Measurements from ENCODE around the gene FEN1. TPM values are rescaled to one million over a fixed set of nuclear protein-coding genes. Genes with fewer than 3 reads are reported as not detected.

FEN1 gene
- total and polyA plus RNA-seq, 2 of the 13 experiments (the other 11 are each of a cell fraction or from before 2014, with no cell fraction given), result 12.4 to 102 TPM

- no peak for FAIRE-seq
- Histone ChIP-seq H2AFZ (ENCODE audit: low read length) (no peak overlapping the region), H3K36me3 (replicated peaks in 1 of 2; ENCODE audit: control insufficient read depth in 1 of 2, insufficient read depth in 2 of 2, low read length in 2 of 2) (peaks cover 18 to 34% of the 10 kb centered on the region in 2 experiments; a peak in 4 of 5 replicates), H3K9ac (ENCODE audit: insufficient read depth, low read depth, low read length) (no peak overlapping the region), H3K79me2 (ENCODE audit: insufficient read depth, low read length) (no peaks in the 10 kb centered on the region), H3K4me1 (ENCODE audit: insufficient read depth, low read length) (peaks cover 28% of the 10 kb centered on the region), H3K27ac (ENCODE audit: extremely low read length, insufficient read depth, low read length) (no peak overlapping the region), H3K9me3 (ENCODE audit: low read length) (no peaks in the 10 kb centered on the region), H3K27me3 (ENCODE audit: control insufficient read depth in 1 of 2, insufficient read depth in 2 of 2, low read length in 2 of 2) (no peaks in the 10 kb centered on the region; a peak in 1 of 5 replicates), H4K20me1 (ENCODE audit: insufficient read depth, low read length) (no peaks in the 10 kb centered on the region), H3K4me2 (ENCODE audit: low read depth, low read length) (no peak overlapping the region), H3K4me3 (replicated peaks in 1 of 3; ENCODE audit: insufficient read depth in 1 of 3, low read depth in 2 of 3, low read length in 3 of 3) (no peak overlapping the region)
- no peak for ATAC-seq
- DNase-seq (ENCODE audit: low spot score), result no peak
- no peak for TF ChIP-seq ZNF572 (CRISPR knock-in tag; IDR thresholded peaks at IDR 0.05)
- ChIA-PET POLR2A (interaction anchor here (0.7 to 1.0 kb wide), 2 partner anchors 17 to 26 kb away, joined by 3 to 4 read pairs; no protein-coding TSS in a partner anchor), CTCF (ENCODE audit: low intra/inter-chr PET ratio, low total read pairs) (interaction anchor here (1.1 kb wide), 1 partner anchor 26 kb away, joined by 5 read pairs; no protein-coding TSS in a partner anchor)
- no TSS peak for BruUV-seq (replicated peaks)
- intact Hi-C loops (cut with micrococcal nuclease; ENCODE audit: unreplicated experiment), result no loop called here
- 96% methylated on average over 6 of the region's 6 CpGs for WGBS (ENCODE audit: low lambda C conversion rate)
- in situ Hi-C loops (cut with HindIII; ENCODE audit: extremely low pct_ligation_motif_present, low pct_unique_long_range_greater_than_20kb), result no loop called here
Measured at GRCh38 chr11:61775106-61775505, 17.6 kb upstream of the FEN1 start.

DNA sequence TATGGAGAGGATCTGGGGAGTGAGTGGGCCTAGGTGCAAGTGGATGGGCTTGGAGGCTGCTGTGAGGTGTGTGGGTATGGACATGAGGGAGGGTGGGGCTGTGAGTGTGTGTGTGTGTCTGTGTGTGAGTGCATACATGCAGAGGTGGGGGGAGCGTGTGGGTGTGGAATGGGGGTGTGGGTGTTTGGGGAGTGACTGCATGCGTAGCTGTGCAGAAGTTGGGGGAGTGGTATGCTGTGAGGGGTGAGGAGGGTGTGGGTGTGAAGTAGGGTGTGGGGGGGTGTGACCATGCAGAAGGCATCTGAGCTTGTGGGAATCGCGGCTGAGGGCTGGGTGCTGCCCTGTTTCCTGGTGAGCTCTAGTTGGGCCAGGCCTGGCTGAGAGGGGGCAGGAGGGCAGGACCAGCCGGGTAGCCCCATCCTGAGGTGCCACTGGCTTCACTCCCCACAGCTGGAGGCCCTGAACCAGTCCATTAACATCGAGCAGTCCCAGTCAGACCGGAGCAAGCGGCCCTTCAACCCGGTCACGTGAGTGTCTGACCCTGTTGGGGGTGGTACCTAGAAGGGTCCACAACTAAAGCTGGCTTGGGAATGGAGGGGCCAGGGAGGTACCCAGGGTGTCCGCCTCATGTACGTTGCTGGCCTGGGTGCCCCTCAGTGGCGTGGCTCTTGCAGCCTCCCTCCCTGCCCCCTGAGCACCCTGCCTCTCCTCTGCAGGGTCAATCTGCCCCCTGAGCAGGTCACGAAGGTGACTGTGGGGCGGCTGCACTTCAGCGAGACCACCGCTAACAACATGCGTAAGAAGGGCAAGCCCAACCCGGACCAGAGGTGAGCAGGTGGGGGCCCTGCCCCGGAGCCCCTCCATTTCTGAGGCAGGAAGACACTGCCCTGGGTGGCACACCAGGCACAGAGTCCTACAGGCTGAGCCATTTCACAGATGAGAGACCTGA, 16.8 kb upstream of the FEN1 start:
- peaks cover 21% of the 10 kb centered on the region for H3K4me1 ChIP-seq (ENCODE audit: insufficient read depth, low read length)
- no peak overlapping the region for H2AFZ ChIP-seq (ENCODE audit: low read length)
- ChIA-PET CTCF (ENCODE audit: low intra/inter-chr PET ratio, low total read pairs) (interaction anchor here (1.0 to 3.5 kb wide), 4 partner anchors 19 to 29 kb away, joined by 4 to 51 read pairs (median 22); partner anchors contain the start of gene MYRF), POLR2A (interaction anchor here (0.7 to 1.0 kb wide), 2 partner anchors 16 to 27 kb away, joined by 3 to 4 read pairs; no protein-coding TSS in a partner anchor)
- H3K4me2 ChIP-seq (ENCODE audit: low read depth, low read length), result no peak overlapping the region
- no peaks in the 10 kb centered on the region; a peak in 1 of 5 replicates for H3K27me3 ChIP-seq (ENCODE audit: control insufficient read depth in 1 of 2, insufficient read depth in 2 of 2, low read length in 2 of 2)
- FAIRE-seq (no peak), DNase-seq (ENCODE audit: low spot score) (no peak), ATAC-seq (peak; percentile 3)
- peaks cover 24 to 42% of the 10 kb centered on the region in 2 experiments; a peak in 4 of 5 replicates for H3K36me3 ChIP-seq (replicated peaks in 1 of 2; ENCODE audit: control insufficient read depth in 1 of 2, insufficient read depth in 2 of 2, low read length in 2 of 2)
- H3K9ac ChIP-seq (ENCODE audit: insufficient read depth, low read depth, low read length), result no peak overlapping the region
- no peak overlapping the region for H3K27ac ChIP-seq (ENCODE audit: extremely low read length, insufficient read depth, low read length)
- in situ Hi-C loops (cut with HindIII; ENCODE audit: extremely low pct_ligation_motif_present, low pct_unique_long_range_greater_than_20kb), result no loop called here
- intact Hi-C loops (cut with micrococcal nuclease; ENCODE audit: unreplicated experiment), result loop anchor here (1.0 kb wide), 2 partner anchors 22 to 29 kb away; no protein-coding TSS in a partner anchor
- H3K9me3 ChIP-seq (ENCODE audit: low read length), result no peaks in the 10 kb centered on the region
- 0 out of 2 replicates have a peak, but pooled peaks have one; percentile 31 for TF ChIP-seq ZNF605 (CRISPR knock-in tag; IDR thresholded peaks at IDR 0.05)
- TF ChIP-seq AGO2 (optimal IDR thresholded peaks at IDR 0.05; ENCODE audit: low read depth, low read length), result peak; percentile 27
- TF ChIP-seq AKAP8 (CRISPR knock-in tag; IDR thresholded peaks at IDR 0.05), result no peak
- no peak for TF ChIP-seq MED13 (CRISPR knock-in tag; IDR thresholded peaks at IDR 0.05)
- 0 out of 2 replicates have a peak, but pooled peaks have one; percentile 19 for TF ChIP-seq ZNF687 (CRISPR knock-in tag; IDR thresholded peaks at IDR 0.05)
- 0 out of 2 replicates have a peak, but pooled peaks have one; percentile 28 for TF ChIP-seq ZBTB38 (CRISPR knock-in tag; IDR thresholded peaks at IDR 0.05)
- TF ChIP-seq ZNF629 (CRISPR knock-in tag; conservative IDR thresholded peaks at IDR 0.05), result 0 out of 2 replicates have a peak, but pooled peaks have one; percentile 22
- WGBS (ENCODE audit: low lambda C conversion rate), result 94% methylated on average over 10 of the region's 20 CpGs
- no peaks in the 10 kb centered on the region for H3K79me2 ChIP-seq (ENCODE audit: insufficient read depth, low read length)
- no peaks in the 10 kb centered on the region for H4K20me1 ChIP-seq (ENCODE audit: insufficient read depth, low read length)
- BruUV-seq (replicated peaks), result no TSS peak
- H3K4me3 ChIP-seq (replicated peaks in 1 of 3; ENCODE audit: insufficient read depth in 1 of 3, low read depth in 2 of 3, low read length in 3 of 3), result no peak overlapping the region
